ENCODE results near the gene PAK6. TPM values are rescaled to one million over a fixed set of nuclear protein-coding genes. Genes with fewer than 3 reads are reported as not detected.

PAK6 gene
- total and polyA plus RNA-seq, 9 of the 15 experiments (the other 6 are each of a cell fraction or from before 2014, with no cell fraction given): 0.03 to 0.74 (median 0.16) TPM; not detected in 2

- Histone ChIP-seq H3K4me2 (ENCODE audit: insufficient read depth, low read length) (no peak overlapping the region), H3K4me1 (replicated peaks in 1 of 2; ENCODE audit: control insufficient read depth in 2 of 2, insufficient read depth in 2 of 2, low read length in 2 of 2) (peaks cover 19 to 34% of the 10 kb centered on the region in 2 experiments; a peak in 4 of 5 replicates), H3K36me3 (ENCODE audit: control insufficient read depth, insufficient read depth, low read length) (no peaks in the 10 kb centered on the region), H3K9me3 (replicated peaks; ENCODE audit: control insufficient read depth, insufficient read depth, low read depth, low read length) (no peaks in the 10 kb centered on the region), H3K4me3 (no peak overlapping the region), H3K79me2 (ENCODE audit: control insufficient read depth, insufficient read depth, low read length) (no peaks in the 10 kb centered on the region), H3K9ac (ENCODE audit: insufficient read depth in 1 of 2, low read depth in 2 of 2, low read length in 2 of 2) (peak overlapping the region; percentile 19 to 58; a peak in 2 of 4 replicates), H3K9me1 (ENCODE audit: control insufficient read depth, insufficient read depth, low read length) (no peaks in the 10 kb centered on the region), H2AFZ (ENCODE audit: low read depth, low read length) (peak overlapping the region; percentile 85), H3K27me3 (ENCODE audit: control insufficient read depth in 2 of 2, insufficient read depth in 2 of 2, low read length in 2 of 2) (no peaks in the 10 kb centered on the region), H4K20me1 (replicated peaks; ENCODE audit: control insufficient read depth, insufficient read depth, low read length) (no peaks in the 10 kb centered on the region), H3K27ac (ENCODE audit: extremely low read depth, low read depth, low read length) (no peak overlapping the region)
- POLR2A ChIA-PET: interaction anchor here (0.8 to 1.2 kb wide), 2 partner anchors 9 to 38 kb away, joined by 3 to 4 read pairs; no protein-coding TSS in a partner anchor
- no peak for FAIRE-seq
- CTCF ChIA-PET (ENCODE audit: low intra/inter-chr PET ratio): no interaction called here
- no peak for ATAC-seq
- intact Hi-C loops (cut with micrococcal nuclease) (no loop called here), in situ Hi-C loops (cut with MboI) (no loop called here)
- 54% methylated on average over 18 of the region's 19 CpGs for WGBS (ENCODE audit: insufficient coverage, low coverage, missing lambda C conversion rate)
- no peak for DNase-seq (ENCODE audit: extremely low read depth in 1 of 4, low spot score in 3 of 4)
- no TSS peak for BruUV-seq (replicated peaks)
- TF ChIP-seq CHAMP1 (IDR thresholded peaks at IDR 0.05): no peak
- no peak for TF ChIP-seq LCOR (CRISPR knock-in tag; IDR thresholded peaks at IDR 0.05)
- TF ChIP-seq, protein P1, sequence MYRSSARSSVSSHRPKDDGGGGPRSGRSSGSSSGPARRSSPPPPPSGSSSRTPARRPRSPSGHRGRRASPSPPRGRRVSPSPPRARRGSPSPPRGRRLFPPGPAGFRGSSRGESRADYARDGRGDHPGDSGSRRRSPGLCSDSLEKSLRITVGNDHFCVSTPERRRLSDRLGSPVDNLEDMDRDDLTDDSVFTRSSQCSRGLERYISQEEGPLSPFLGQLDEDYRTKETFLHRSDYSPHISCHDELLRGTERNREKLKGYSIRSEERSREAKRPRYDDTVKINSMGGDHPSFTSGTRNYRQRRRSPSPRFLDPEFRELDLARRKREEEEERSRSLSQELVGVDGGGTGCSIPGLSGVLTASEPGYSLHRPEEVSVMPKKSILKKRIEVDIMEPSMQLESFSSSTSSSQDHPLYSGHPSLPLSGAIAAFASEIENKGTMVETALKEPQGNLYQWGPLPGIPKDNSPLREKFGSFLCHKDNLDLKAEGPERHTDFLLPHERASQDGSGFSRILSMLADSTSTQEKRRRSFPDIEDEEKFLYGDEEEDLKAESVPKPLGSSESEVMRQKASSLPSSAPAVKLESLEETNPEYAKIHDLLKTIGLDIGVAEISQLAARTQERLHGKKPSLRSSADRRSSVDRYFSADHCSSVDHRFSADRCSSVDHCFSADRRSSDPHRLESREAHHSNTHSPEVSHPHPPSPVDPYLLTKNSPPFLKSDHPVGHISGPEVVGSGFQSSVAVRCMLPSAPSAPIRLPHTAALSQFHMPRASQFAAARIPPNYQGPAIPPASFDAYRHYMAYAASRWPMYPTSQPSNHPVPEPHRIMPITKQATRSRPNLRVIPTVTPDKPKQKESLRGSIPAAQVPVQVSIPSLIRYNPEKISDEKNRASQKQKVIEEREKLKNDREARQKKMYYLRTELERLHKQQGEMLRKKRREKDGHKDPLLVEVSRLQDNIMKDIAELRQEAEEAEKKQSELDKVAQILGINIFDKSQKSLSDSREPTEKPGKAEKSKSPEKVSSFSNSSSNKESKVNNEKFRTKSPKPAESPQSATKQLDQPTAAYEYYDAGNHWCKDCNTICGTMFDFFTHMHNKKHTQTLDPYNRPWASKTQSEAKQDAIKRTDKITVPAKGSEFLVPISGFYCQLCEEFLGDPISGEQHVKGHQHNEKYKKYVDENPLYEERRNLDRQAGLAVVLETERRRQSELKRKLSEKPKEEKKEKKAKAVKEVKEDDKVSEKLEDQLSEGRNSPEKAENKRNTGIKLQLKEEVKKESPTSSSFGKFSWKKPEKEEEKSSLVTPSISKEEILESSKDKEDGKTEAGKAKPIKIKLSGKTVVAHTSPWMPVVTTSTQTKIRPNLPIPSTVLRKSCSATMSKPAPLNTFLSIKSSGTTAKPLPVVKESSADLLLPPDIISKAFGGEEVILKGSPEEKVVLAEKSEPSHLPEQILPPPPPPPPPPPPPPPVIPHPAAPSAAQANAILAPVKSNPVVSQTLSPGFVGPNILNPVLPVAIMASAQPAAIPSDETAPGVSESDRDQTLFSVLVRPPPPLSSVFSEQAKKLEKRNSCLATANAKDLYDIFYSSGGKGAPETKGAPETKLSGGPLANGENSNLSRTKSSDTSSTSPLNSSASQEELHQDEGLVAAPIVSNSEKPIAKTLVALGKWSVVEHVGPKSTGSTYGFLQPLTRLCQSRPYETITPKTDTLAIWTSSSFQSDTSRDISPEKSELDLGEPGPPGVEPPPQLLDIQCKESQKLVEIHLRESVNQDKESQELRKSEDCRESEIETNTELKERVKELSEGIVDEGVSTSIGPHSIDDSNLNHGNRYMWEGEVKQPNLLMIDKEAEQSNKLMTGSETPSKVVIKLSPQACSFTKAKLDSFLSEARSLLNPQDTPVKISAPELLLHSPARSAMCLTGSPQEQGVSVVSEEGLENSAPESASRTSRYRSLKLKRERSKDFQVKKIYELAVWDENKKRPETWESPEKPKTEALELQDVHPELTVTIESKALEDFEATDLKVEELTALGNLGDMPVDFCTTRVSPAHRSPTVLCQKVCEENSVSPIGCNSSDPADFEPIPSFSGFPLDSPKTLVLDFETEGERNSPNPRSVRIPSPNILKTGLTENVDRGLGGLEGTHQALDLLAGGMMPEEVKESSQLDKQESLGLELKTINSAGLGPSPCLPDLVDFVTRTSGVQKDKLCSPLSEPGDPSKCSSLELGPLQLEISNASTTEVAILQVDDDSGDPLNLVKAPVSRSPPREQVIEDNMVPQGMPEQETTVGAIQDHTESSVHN (IDR thresholded peaks at IDR 0.05; ENCODE audit: borderline replicate concordance in 1 of 2, low read depth in 1 of 2): no peak
- no peak for TF ChIP-seq CBFA2T3 (IDR thresholded peaks at IDR 0.05)
- no peak for TF ChIP-seq ZNF717 (CRISPR knock-in tag; IDR thresholded peaks at IDR 0.05)
- TF ChIP-seq, protein P2, sequence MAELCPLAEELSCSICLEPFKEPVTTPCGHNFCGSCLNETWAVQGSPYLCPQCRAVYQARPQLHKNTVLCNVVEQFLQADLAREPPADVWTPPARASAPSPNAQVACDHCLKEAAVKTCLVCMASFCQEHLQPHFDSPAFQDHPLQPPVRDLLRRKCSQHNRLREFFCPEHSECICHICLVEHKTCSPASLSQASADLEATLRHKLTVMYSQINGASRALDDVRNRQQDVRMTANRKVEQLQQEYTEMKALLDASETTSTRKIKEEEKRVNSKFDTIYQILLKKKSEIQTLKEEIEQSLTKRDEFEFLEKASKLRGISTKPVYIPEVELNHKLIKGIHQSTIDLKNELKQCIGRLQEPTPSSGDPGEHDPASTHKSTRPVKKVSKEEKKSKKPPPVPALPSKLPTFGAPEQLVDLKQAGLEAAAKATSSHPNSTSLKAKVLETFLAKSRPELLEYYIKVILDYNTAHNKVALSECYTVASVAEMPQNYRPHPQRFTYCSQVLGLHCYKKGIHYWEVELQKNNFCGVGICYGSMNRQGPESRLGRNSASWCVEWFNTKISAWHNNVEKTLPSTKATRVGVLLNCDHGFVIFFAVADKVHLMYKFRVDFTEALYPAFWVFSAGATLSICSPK (IDR thresholded peaks at IDR 0.05; ENCODE audit: borderline replicate concordance): no peak
- TF ChIP-seq CXXC5 (CRISPR knock-in tag; IDR thresholded peaks at IDR 0.05): 0 out of 2 replicates have a peak, but pooled peaks have one; percentile 19
- TF ChIP-seq RNF2 (IDR thresholded peaks at IDR 0.05): no peak
- 0 out of 4 replicates have a peak, but pooled peaks of 1 of the 2 experiments have one; percentile 23 for TF ChIP-seq FOXA3 (CRISPR knock-in tag; conservative IDR thresholded peaks at IDR 0.05 in 1 of 2, IDR thresholded peaks at IDR 0.05 in 1 of 2)
Observed at GRCh38 chr15:40302288-40302886, 63.5 kb downstream of the PAK6 start.

Data from K562 (cell line).